Measurements from ENCODE around the gene COL4A1. TPM values are rescaled to one million over a fixed set of nuclear protein-coding genes. Genes with fewer than 3 reads are reported as not detected.

Gene COL4A1
- polyA plus RNA-seq, 1 of the 3 experiments (the other 2 are of a cell fraction): 30.3 TPM

DNA sequence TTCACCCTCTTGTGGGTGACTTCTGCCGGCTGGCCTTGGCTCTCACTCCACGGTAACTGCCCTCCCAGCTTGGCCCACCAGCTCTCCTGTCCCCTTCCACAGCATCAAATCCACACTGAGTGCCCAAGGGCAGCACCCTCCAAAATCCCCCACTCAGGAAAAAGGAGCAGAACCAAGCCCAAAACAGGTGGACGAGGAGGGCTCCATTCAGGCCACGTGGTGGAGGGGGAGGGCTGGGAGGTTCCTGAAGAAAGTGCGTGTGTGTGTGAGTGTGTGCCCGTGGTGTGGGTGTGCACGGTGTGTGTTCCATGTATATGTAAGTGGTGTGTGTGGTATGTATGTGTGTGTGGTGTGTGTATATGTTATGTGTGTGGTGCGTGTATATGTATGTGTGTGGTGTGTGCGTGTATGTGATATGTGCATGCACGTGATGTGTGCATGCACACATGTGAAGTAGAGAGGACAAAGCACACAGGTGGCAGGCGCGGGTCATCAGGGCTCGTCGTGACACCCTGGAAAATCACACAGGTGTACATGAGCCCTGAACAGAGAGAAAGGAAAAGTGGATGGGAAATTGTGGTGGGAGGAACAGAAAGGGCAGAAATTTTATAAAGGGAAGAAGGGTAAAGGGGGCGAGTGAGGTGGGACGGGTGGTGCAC is 76.9 kb downstream of the COL4A1 start:
- Histone ChIP-seq H3F3A (replicated peaks; ENCODE audit: insufficient read depth) (peaks cover 15% of the 10 kb centered on the region), H3K9ac (no peak overlapping the region), H3K4me1 (ENCODE audit: control insufficient read depth in 1 of 2, insufficient read depth in 2 of 2, low read depth in 1 of 2, low read length in 1 of 2) (peaks cover 14 to 41% of the 10 kb centered on the region in 2 experiments), H3K9me3 (no peaks in the 10 kb centered on the region), H3K4me3 (ENCODE audit: low read depth in 2 of 2, low read length in 1 of 2) (no peak overlapping the region), H3K9me2 (no peaks in the 10 kb centered on the region), H3K79me2 (ENCODE audit: insufficient read depth) (peaks cover 56% of the 10 kb centered on the region), H3K36me3 (replicated peaks in 1 of 2; ENCODE audit: control insufficient read depth in 1 of 2, insufficient read depth in 2 of 2, low read length in 1 of 2) (peaks cover 0 to 16% of the 10 kb centered on the region in 2 experiments), H2AFZ (ENCODE audit: low read depth) (no peak overlapping the region), H3K4me2 (no peak overlapping the region), H4K20me1 (ENCODE audit: insufficient read depth) (peaks cover 3% of the 10 kb centered on the region; the same call in 1 of the 2 replicates), H3K27ac (ENCODE audit: low read depth in 2 of 2, low read length in 1 of 2) (no peak overlapping the region), H3K27me3 (ENCODE audit: insufficient read depth) (no peaks in the 10 kb centered on the region)
- CTCF ChIA-PET: interaction anchor here (1.5 to 4.7 kb wide), 3 partner anchors 17 to 226 kb away, joined by 5 to 27 read pairs (median 7); no protein-coding TSS in a partner anchor
- TF ChIP-seq FOSL2 (IDR thresholded peaks at IDR 0.05; ENCODE audit: borderline replicate concordance, low read depth): no peak
- no peak for TF ChIP-seq TAF1 (IDR thresholded peaks at IDR 0.05; ENCODE audit: borderline replicate concordance, low read depth, low read length)
- TF ChIP-seq, protein P1, sequence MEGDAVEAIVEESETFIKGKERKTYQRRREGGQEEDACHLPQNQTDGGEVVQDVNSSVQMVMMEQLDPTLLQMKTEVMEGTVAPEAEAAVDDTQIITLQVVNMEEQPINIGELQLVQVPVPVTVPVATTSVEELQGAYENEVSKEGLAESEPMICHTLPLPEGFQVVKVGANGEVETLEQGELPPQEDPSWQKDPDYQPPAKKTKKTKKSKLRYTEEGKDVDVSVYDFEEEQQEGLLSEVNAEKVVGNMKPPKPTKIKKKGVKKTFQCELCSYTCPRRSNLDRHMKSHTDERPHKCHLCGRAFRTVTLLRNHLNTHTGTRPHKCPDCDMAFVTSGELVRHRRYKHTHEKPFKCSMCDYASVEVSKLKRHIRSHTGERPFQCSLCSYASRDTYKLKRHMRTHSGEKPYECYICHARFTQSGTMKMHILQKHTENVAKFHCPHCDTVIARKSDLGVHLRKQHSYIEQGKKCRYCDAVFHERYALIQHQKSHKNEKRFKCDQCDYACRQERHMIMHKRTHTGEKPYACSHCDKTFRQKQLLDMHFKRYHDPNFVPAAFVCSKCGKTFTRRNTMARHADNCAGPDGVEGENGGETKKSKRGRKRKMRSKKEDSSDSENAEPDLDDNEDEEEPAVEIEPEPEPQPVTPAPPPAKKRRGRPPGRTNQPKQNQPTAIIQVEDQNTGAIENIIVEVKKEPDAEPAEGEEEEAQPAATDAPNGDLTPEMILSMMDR (IDR thresholded peaks at IDR 0.05): no peak
- no peak for TF ChIP-seq MEF2A (IDR thresholded peaks at IDR 0.05; ENCODE audit: borderline replicate concordance, low read depth)
- TF ChIP-seq, protein P2, sequence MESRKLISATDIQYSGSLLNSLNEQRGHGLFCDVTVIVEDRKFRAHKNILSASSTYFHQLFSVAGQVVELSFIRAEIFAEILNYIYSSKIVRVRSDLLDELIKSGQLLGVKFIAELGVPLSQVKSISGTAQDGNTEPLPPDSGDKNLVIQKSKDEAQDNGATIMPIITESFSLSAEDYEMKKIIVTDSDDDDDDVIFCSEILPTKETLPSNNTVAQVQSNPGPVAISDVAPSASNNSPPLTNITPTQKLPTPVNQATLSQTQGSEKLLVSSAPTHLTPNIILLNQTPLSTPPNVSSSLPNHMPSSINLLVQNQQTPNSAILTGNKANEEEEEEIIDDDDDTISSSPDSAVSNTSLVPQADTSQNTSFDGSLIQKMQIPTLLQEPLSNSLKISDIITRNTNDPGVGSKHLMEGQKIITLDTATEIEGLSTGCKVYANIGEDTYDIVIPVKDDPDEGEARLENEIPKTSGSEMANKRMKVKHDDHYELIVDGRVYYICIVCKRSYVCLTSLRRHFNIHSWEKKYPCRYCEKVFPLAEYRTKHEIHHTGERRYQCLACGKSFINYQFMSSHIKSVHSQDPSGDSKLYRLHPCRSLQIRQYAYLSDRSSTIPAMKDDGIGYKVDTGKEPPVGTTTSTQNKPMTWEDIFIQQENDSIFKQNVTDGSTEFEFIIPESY (IDR thresholded peaks at IDR 0.05; ENCODE audit: borderline replicate concordance, low read depth): no peak
- no peak for TF ChIP-seq EP300 (IDR thresholded peaks at IDR 0.05; ENCODE audit: borderline replicate concordance in 1 of 2, low read depth in 1 of 2, low read length in 1 of 2)
- no peak for TF ChIP-seq CHD2 (IDR thresholded peaks at IDR 0.05; ENCODE audit: low read length, partially characterized antibody)
- TF ChIP-seq, protein P3, sequence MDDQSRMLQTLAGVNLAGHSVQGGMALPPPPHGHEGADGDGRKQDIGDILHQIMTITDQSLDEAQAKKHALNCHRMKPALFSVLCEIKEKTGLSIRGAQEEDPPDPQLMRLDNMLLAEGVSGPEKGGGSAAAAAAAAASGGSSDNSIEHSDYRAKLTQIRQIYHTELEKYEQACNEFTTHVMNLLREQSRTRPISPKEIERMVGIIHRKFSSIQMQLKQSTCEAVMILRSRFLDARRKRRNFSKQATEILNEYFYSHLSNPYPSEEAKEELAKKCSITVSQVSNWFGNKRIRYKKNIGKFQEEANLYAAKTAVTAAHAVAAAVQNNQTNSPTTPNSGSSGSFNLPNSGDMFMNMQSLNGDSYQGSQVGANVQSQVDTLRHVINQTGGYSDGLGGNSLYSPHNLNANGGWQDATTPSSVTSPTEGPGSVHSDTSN (IDR thresholded peaks at IDR 0.05): no peak
- TF ChIP-seq TEAD4 (IDR thresholded peaks at IDR 0.05; ENCODE audit: borderline replicate concordance, insufficient read depth): no peak
- TF ChIP-seq, protein P4, sequence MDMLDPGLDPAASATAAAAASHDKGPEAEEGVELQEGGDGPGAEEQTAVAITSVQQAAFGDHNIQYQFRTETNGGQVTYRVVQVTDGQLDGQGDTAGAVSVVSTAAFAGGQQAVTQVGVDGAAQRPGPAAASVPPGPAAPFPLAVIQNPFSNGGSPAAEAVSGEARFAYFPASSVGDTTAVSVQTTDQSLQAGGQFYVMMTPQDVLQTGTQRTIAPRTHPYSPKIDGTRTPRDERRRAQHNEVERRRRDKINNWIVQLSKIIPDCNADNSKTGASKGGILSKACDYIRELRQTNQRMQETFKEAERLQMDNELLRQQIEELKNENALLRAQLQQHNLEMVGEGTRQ (IDR thresholded peaks at IDR 0.05; ENCODE audit: borderline replicate concordance, low read depth, low read length): no peak
- TF ChIP-seq RXRA (IDR thresholded peaks at IDR 0.05; ENCODE audit: borderline replicate concordance, low read depth): no peak
- TF ChIP-seq EZH2phosphoT487 (IDR thresholded peaks at IDR 0.05; ENCODE audit: borderline replicate concordance, low read depth): no peak
- no peak for TF ChIP-seq RCOR1 (IDR thresholded peaks at IDR 0.05; ENCODE audit: low read length)
- TF ChIP-seq RFX5 (IDR thresholded peaks at IDR 0.05; ENCODE audit: low read length): no peak
- TF ChIP-seq RAD21 (IDR thresholded peaks at IDR 0.05; ENCODE audit: low read length): no peak
- no peak for TF ChIP-seq MXI1 (IDR thresholded peaks at IDR 0.05; ENCODE audit: low read depth, low read length)
- TF ChIP-seq JUND (IDR thresholded peaks at IDR 0.05): no peak
- no peak for TF ChIP-seq FOXM1 (IDR thresholded peaks at IDR 0.05; ENCODE audit: low read depth)
- no peak for TF ChIP-seq NRF1 (IDR thresholded peaks at IDR 0.05; ENCODE audit: low read depth, low read length)
- TF ChIP-seq, protein P5, sequence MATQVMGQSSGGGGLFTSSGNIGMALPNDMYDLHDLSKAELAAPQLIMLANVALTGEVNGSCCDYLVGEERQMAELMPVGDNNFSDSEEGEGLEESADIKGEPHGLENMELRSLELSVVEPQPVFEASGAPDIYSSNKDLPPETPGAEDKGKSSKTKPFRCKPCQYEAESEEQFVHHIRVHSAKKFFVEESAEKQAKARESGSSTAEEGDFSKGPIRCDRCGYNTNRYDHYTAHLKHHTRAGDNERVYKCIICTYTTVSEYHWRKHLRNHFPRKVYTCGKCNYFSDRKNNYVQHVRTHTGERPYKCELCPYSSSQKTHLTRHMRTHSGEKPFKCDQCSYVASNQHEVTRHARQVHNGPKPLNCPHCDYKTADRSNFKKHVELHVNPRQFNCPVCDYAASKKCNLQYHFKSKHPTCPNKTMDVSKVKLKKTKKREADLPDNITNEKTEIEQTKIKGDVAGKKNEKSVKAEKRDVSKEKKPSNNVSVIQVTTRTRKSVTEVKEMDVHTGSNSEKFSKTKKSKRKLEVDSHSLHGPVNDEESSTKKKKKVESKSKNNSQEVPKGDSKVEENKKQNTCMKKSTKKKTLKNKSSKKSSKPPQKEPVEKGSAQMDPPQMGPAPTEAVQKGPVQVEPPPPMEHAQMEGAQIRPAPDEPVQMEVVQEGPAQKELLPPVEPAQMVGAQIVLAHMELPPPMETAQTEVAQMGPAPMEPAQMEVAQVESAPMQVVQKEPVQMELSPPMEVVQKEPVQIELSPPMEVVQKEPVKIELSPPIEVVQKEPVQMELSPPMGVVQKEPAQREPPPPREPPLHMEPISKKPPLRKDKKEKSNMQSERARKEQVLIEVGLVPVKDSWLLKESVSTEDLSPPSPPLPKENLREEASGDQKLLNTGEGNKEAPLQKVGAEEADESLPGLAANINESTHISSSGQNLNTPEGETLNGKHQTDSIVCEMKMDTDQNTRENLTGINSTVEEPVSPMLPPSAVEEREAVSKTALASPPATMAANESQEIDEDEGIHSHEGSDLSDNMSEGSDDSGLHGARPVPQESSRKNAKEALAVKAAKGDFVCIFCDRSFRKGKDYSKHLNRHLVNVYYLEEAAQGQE (IDR thresholded peaks at IDR 0.05; ENCODE audit: low read depth, low read length): no peak
- 93% methylated on average over 16 of the region's 16 CpGs for WGBS (ENCODE audit: low lambda C conversion rate)
- no peak for DNase-seq
- POLR2A ChIA-PET: no interaction called here
